HG02623 (cell line): ENCODE measurements around the gene AFAP1L2.

ENCODE experiments used
- ATAC-seq: cut with Tn5 transposase; IDR thresholded peaks from one replicate; pipeline ENCODE4 v1.9.1; 2021; ENCODE audit warnings: moderate library complexity; ENCODE audit not compliant: unreplicated experiment

The AFAP1L2 gene

GRCh38 chr10:114295393-114295792 lies 108.9 kb downstream of the AFAP1L2 start:
- ATAC-seq, result no peak

GRCh38 chr10:114294549-114294948 lies 109.8 kb downstream of the AFAP1L2 start:
- ATAC-seq, result no peak

GRCh38 chr10:114293075-114293474 lies 111.2 kb downstream of the AFAP1L2 start:
- ATAC-seq, result no peak

- no peak for ATAC-seq
These were observed 112.8 kb downstream of the AFAP1L2 start for GRCh38 chr10:114291516-114291915.

DNA sequence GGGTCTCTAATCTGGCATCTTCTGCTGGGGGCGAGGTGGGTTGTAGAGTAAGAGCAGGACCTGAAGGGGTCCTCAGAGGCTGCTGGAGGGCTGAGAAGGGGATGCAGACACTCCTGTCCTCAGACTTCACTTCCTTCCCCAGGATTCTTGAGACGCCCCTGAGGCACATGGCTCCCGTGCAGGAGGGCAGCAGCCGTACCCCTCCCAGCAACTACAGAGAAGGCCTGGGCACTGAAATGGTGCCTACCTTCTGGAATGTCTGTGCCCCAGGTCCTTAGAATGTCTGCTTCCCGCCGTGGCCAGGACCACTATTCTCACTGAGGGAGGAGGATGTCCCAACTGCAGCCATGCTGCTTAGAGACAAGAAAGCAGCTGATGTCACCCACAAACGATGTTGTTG lies 113.2 kb downstream of the AFAP1L2 start:
- ATAC-seq, result no peak

DNA sequence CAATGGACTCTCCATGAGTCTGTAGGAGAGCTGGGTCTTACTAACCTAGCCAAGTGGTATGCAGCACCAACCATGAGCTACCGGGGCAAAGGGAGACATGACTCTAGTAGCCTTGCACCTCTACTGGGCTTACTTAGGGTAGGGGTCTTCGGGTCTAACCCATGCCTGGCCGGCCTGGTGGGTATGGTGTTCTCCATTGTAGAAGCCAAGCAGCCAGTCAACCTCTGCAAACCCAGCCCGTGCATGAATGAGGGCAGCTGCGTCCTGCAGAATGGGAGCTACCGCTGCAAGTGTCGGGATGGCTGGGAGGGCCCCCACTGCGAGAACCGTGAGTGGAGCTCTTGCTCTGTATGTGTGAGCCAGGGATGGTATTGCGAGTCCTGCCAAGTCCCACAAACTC lies 114.3 kb downstream of the AFAP1L2 start:
- no peak for ATAC-seq

DNA sequence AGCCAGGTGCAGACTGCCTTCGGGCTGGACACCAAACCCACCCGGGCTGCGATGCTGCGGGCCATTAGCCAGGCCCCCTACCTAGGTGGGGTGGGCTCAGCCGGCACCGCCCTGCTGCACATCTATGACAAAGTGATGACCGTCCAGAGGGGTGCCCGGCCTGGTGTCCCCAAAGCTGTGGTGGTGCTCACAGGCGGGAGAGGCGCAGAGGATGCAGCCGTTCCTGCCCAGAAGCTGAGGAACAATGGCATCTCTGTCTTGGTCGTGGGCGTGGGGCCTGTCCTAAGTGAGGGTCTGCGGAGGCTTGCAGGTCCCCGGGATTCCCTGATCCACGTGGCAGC lies 115.2 kb downstream of the AFAP1L2 start:
- ATAC-seq, result no peak

GRCh38 chr10:114288424-114289095 lies 115.7 kb downstream of the AFAP1L2 start:
- ATAC-seq, result no peak

- no peak for ATAC-seq
These were observed 117.4 kb downstream of the AFAP1L2 start for GRCh38 chr10:114286921-114287320.

DNA sequence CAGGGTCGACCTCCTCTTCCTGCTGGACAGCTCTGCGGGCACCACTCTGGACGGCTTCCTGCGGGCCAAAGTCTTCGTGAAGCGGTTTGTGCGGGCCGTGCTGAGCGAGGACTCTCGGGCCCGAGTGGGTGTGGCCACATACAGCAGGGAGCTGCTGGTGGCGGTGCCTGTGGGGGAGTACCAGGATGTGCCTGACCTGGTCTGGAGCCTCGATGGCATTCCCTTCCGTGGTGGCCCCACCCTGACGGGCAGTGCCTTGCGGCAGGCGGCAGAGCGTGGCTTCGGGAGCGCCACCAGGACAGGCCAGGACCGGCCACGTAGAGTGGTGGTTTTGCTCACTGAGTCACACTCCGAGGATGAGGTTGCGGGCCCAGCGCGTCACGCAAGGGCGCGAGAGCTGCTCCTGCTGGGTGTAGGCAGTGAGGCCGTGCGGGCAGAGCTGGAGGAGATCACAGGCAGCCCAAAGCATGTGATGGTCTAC lies 118.3 kb downstream of the AFAP1L2 start:
- ATAC-seq, result no peak

DNA sequence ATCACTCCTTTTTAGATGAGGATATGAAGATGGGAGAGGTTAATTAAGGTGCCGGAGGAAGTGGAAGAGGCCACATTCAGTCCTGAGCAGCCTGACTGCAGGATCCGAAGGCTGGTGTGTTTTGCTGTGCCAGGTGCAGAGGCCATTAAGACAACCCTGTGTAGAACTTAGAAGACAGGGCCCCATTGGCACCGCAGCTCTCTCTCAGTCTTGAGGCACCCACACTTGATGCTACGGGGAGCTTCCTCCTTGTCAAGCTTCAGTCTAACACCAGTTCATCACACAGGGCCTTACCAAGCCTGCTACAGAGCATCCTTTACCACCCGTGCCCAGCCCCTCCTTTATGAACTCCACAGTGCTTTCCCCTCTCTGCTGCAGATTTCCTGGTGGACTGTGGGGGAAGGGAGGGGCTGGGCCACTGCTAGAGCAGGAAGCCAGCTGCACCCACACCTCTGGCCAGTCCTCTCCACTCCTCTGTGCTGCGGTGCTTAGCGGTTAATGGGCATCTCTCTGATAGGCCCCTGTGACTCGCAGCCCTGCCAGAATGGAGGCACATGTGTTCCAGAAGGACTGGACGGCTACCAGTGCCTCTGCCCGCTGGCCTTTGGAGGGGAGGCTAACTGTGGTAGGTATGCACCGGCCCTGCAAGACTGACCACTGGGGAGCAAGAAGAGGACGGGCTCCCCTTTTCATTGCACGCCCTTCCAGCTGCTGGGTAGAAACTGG lies 119.8 kb downstream of the AFAP1L2 start:
- ATAC-seq, result no peak

DNA sequence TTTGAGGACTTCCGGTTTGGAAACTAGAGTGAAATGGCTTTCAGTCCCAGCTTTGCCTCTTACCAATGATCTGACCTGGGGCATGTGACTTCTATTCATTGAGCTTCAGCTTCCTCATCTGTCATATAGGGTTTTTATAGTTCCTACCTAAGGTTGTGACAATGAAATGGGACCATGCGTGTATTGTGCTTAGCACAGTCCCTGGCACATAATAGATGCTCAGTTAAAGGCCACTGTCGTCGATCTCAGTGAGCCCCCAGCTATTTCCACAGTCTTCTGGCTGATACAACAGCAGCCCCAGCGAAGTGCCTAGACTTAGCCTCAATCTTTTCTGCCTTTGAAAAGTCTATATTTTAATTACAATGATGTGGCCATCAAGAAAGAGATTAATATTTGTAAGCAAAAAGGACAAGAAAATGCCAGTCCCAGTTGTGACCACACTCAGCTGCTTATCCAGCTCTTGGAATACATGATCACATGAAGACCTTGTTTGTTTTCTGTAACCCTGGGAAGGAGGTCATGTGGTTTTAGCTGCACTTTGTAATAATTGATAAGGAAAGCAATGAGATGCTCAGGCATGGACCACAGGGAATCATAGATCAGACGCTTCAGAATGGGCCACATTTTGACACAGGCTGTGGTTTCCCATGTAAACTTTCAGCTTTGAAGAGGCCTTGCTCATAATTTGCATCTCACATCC lies 120.6 kb downstream of the AFAP1L2 start:
- ATAC-seq, result no peak

GRCh38 chr10:114283091-114283490 lies 121.2 kb downstream of the AFAP1L2 start:
- no peak for ATAC-seq

DNA sequence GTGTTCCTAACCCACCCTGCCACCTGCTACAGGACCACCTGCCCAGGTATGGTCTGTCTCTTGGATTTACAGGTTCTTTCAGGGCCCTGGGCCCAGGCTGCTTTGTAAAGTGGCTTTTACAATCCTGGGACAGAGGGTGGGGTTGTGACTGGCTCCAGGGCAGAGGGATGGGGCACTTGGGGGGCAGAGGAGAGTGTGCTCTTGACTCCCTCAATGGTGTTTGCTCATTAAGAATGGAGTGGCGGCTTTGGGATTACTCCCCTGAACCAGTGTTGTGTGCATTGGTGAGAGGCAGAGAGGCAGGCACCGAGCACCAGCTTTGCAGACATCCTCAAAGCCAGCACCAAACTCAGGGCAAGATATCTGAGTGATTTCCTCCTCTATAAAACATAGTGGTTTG lies 121.8 kb downstream of the AFAP1L2 start:
- no peak for ATAC-seq

GRCh38 chr10:114281461-114281860 lies 122.8 kb downstream of the AFAP1L2 start:
- no peak for ATAC-seq

GRCh38 chr10:114281006-114281405 lies 123.3 kb downstream of the AFAP1L2 start:
- no peak for ATAC-seq

GRCh38 chr10:114279901-114280644 lies 124.2 kb downstream of the AFAP1L2 start:
- no peak for ATAC-seq

DNA sequence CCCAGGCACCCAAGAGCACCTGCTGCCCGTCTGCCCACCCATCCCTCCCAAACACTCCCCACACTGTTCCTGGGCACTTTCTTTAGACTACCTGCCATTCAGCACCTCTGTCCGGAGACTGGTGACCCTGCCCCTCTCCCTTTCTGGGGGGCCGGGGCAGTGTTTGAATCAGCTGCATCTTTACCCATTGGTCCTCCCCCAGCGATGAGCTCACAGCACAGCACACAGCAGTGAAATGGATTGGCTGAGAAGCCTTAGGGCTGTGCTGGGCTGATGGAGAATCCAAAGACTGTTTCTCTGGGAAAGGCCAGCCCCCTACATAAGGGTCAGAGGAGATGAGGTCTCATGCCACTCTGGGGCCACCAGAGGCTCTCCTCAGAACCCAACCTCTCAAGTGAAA lies 125.0 kb downstream of the AFAP1L2 start:
- no peak for ATAC-seq

DNA sequence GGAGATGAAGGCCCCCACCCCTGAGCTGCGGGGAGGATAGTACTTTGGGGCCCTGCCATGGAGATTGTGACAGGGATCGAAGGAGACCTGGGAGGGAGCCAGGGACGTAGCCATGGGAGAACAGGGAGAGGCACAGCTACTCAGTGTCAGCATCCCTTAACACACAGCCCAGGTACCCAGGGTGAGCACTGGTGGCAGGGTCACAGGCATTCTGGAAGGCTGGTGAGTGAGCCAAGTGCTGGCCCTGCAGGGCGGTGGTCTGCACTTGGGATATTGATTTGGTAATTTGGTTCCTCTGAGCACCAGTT lies 125.5 kb downstream of the AFAP1L2 start:
- no peak for ATAC-seq

GRCh38 chr10:114278140-114278883 lies 126.0 kb downstream of the AFAP1L2 start:
- no peak for ATAC-seq

GRCh38 chr10:114276671-114277070 lies 127.6 kb downstream of the AFAP1L2 start:
- ATAC-seq, result no peak
